ENCODE data around the gene ITGA11. TPM values are rescaled to one million over a fixed set of nuclear protein-coding genes. Genes with fewer than 3 reads are reported as not detected.

The ITGA11 gene
- total RNA-seq, 1 experiment from 2014 or later: not detected

DNA sequence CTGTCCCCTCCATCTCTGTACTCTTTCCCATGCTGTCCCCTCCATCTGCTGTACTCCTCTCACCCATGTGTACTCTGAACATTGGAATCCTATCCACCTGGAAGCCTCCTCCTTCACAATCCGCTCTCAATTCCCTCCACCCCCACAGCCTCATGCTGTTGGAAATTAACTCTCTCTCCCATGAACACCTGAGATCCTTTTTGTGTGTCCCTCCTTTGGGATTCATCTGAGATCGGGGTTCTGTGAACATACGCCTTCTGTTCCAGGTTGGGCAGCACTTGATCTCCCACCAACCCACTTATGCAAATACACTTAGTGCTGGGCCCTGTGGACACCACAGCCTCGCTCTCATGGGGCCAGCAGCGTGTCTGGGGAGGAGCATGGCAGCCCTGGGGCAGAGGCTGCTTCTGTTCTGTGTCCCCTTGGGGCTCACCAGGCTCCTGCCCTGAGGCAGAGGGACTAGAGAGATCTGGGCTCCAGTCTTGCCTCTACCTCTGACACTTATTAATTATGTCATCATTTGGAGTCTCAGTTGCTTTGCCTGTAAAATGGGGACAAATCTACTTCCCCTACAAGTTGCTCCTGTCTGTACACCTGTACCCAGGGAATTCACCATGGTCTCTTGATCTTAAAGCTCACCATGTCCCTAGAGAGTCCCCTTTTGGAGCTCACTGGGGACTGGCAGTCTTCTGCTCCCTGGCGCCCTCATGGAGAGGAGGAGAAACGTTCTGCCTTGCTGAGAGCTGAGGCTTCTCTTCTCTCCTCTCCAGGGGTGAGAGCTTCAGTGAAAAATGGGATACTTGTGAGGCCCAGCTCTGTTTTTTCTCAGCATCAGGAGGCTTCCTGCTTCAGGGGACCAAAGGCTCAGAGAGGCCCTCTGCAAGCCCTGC lies 42.7 kb downstream of the ITGA11 start:
- ATAC-seq (no peak), DNase-seq (no peak)
- Histone ChIP-seq H3K79me2 (ENCODE audit: low read length) (no peaks in the 10 kb centered on the region), H3K4me3 (ENCODE audit: low read length) (no peak overlapping the region), H2AFZ (ENCODE audit: low read length) (no peak overlapping the region), H4K20me1 (ENCODE audit: low read length) (no peaks in the 10 kb centered on the region), H3K27me3 (ENCODE audit: low read length) (no peaks in the 10 kb centered on the region), H3K9me3 (ENCODE audit: low read length) (no peaks in the 10 kb centered on the region), H3K27ac (ENCODE audit: low read length) (no peak overlapping the region), H3K9ac (ENCODE audit: low read length) (no peak overlapping the region), H3F3A (ENCODE audit: low read length, unreplicated experiment) (peaks cover 5% of the 10 kb centered on the region), H3K36me3 (ENCODE audit: low read depth, low read length) (no peaks in the 10 kb centered on the region), H3K4me2 (ENCODE audit: low read length) (no peak overlapping the region), H3K9me2 (replicated peaks; ENCODE audit: low read length) (no peaks in the 10 kb centered on the region), H3K4me1 (ENCODE audit: insufficient read depth, low read length) (peaks cover 21% of the 10 kb centered on the region)
- intact Hi-C loops (cut with micrococcal nuclease): no loop called here
- ChIA-PET CTCF (interaction anchor here (1.0 kb wide), 1 partner anchor 83 kb away, joined by 3 read pairs; no protein-coding TSS in a partner anchor), POLR2A (ENCODE audit: unreplicated experiment) (no interaction called here)
- BruUV-seq (replicated peaks): no TSS peak
- no peak for TF ChIP-seq EZH2phosphoT487 (IDR thresholded peaks at IDR 0.05; ENCODE audit: borderline replicate concordance, low read length)
- TF ChIP-seq, protein P1, sequence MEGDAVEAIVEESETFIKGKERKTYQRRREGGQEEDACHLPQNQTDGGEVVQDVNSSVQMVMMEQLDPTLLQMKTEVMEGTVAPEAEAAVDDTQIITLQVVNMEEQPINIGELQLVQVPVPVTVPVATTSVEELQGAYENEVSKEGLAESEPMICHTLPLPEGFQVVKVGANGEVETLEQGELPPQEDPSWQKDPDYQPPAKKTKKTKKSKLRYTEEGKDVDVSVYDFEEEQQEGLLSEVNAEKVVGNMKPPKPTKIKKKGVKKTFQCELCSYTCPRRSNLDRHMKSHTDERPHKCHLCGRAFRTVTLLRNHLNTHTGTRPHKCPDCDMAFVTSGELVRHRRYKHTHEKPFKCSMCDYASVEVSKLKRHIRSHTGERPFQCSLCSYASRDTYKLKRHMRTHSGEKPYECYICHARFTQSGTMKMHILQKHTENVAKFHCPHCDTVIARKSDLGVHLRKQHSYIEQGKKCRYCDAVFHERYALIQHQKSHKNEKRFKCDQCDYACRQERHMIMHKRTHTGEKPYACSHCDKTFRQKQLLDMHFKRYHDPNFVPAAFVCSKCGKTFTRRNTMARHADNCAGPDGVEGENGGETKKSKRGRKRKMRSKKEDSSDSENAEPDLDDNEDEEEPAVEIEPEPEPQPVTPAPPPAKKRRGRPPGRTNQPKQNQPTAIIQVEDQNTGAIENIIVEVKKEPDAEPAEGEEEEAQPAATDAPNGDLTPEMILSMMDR (conservative IDR thresholded peaks at IDR 0.05; ENCODE audit: low read depth, low read length): no peak
- no peak for TF ChIP-seq EZH2 (IDR thresholded peaks at IDR 0.05; ENCODE audit: low read length, unreplicated experiment)

DNA sequence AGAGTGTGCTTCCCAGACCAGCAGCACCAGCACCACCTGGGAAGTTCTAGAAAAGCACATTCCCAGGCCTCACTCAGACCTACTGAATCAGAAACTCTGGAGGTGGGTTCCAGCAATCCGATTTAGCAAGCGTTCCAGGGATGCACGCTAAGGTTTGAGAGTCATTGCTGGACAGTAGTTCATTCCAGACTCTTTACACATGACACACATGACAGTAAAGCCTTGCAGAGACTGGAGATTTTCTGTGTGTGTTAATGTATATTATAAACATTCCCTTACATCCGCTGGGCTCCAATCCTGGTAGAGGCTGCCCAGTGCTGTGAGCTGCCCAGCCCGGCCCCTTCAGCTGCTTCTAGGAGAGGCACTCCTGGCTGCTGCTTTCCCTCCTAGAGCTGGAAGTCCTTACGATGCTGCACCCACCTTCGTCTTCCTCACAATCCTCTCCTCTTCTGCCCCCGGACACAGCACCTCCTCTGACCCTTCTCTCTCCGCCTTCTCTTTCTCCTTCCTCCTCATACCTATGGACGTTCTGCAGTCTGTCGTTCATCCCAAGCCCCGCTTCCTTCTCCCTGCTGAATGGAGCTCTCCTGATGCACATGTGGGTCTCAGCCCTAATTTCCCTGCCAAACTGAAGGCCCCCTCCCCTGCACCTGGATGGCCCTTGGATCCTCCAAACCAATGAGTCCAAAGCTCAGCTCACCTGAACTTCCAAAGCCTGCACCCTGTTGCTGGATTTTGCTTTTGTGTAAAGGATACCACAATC lies 44.4 kb downstream of the ITGA11 start:
- H3K9me2 ChIP-seq (replicated peaks; ENCODE audit: low read length): no peaks in the 10 kb centered on the region
- intact Hi-C loops (cut with micrococcal nuclease): no loop called here
- peaks cover 5% of the 10 kb centered on the region for H3F3A ChIP-seq (ENCODE audit: low read length, unreplicated experiment)
- H3K4me3 ChIP-seq (ENCODE audit: low read length): no peak overlapping the region
- H2AFZ ChIP-seq (ENCODE audit: low read length): no peak overlapping the region
- BruUV-seq (replicated peaks): no TSS peak
- no peaks in the 10 kb centered on the region for H3K27me3 ChIP-seq (ENCODE audit: low read length)
- H3K4me2 ChIP-seq (ENCODE audit: low read length): no peak overlapping the region
- no peak overlapping the region for H3K9ac ChIP-seq (ENCODE audit: low read length)
- TF ChIP-seq, protein P1 (conservative IDR thresholded peaks at IDR 0.05; ENCODE audit: low read depth, low read length): no peak
- TF ChIP-seq EZH2 (IDR thresholded peaks at IDR 0.05; ENCODE audit: low read length, unreplicated experiment): no peak
- no peaks in the 10 kb centered on the region for H3K79me2 ChIP-seq (ENCODE audit: low read length)
- peaks cover 29% of the 10 kb centered on the region for H3K4me1 ChIP-seq (ENCODE audit: insufficient read depth, low read length)
- no peaks in the 10 kb centered on the region for H3K9me3 ChIP-seq (ENCODE audit: low read length)
- POLR2A ChIA-PET (ENCODE audit: unreplicated experiment): no interaction called here
- DNase-seq: no peak
- H3K36me3 ChIP-seq (ENCODE audit: low read depth, low read length): no peaks in the 10 kb centered on the region
- no peak overlapping the region for H3K27ac ChIP-seq (ENCODE audit: low read length)
- CTCF ChIA-PET: no interaction called here
- no peaks in the 10 kb centered on the region for H4K20me1 ChIP-seq (ENCODE audit: low read length)
- ATAC-seq: no peak

Measured in PC-3 (cell line).